Measurements from ENCODE around the gene ANTXRL. TPM values are rescaled to one million over a fixed set of nuclear protein-coding genes. Genes with fewer than 3 reads are reported as not detected.
"Not testable (repeated sequence)": the region's sequence is repeated elsewhere in the genome, so short reads cannot be mapped to it uniquely, and the experiment has no call there.

The ANTXRL gene
- total RNA-seq, 1 donor from 2014 or later = not detected

DNA sequence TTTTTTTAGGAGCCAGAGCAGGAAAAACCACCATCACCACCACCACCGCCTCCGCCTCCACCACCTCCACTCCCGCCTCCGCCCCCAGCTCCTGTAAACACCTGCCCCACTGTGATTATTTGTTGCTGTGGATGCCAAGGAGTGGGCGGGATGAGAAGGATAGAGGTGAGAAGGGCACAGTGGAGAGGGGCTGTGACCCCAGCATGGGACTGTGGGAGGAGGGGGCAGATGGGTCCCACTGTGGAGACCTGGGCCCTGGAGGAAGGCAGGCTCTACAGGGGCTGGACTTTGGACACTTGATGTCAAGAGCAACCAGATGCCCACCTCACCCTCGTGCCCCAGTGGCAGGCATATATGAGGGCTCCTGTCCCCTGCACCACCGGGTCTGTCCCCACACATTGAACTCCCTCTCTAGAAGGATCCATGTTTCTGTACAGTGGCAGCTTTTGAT lies 24.7 kb downstream of the ANTXRL start:
- Mint-ChIP-seq H3K4me1 (ENCODE audit: unreplicated experiment) (peaks cover 12% of the 10 kb centered on the region), H3K9me3 (ENCODE audit: unreplicated experiment) (no peaks in the 10 kb centered on the region), H3K4me3 (ENCODE audit: unreplicated experiment) (no peak overlapping the region), H3K27ac (ENCODE audit: unreplicated experiment) (no peak overlapping the region), H3K27me3 (ENCODE audit: unreplicated experiment) (peaks cover 6% of the 10 kb centered on the region), H3K36me3 (ENCODE audit: low read depth, unreplicated experiment) (no peaks in the 10 kb centered on the region)
- DNase-seq (ENCODE audit: low spot score) = no peak
- TF ChIP-seq, protein P1, sequence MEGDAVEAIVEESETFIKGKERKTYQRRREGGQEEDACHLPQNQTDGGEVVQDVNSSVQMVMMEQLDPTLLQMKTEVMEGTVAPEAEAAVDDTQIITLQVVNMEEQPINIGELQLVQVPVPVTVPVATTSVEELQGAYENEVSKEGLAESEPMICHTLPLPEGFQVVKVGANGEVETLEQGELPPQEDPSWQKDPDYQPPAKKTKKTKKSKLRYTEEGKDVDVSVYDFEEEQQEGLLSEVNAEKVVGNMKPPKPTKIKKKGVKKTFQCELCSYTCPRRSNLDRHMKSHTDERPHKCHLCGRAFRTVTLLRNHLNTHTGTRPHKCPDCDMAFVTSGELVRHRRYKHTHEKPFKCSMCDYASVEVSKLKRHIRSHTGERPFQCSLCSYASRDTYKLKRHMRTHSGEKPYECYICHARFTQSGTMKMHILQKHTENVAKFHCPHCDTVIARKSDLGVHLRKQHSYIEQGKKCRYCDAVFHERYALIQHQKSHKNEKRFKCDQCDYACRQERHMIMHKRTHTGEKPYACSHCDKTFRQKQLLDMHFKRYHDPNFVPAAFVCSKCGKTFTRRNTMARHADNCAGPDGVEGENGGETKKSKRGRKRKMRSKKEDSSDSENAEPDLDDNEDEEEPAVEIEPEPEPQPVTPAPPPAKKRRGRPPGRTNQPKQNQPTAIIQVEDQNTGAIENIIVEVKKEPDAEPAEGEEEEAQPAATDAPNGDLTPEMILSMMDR (IDR thresholded peaks at IDR 0.05; ENCODE audit: unreplicated experiment) = no peak

DNA sequence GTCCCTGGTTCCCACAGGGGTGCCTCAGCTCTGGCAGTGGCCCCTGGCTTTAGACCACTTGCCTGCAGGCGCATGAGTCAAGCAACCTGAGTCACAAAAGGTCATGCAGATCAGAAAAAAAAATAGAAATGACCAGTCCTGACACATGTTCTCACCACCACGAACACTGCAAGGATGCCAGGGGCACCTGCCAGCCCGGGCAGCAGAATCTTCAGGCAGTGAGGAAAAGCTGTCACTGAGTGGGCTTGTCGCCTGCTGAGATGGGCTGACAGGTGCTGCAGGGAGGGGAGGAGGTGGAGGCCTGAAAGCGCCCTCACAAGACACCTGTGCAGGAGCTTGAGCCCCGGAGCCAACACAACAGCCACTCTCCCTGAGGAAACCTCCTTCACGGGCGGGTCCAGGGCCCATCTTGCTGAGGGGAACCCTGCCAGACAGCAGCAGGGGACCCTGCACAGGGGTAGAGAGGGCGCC lies 25.2 kb downstream of the ANTXRL start:
- H3K4me1 Mint-ChIP-seq (ENCODE audit: unreplicated experiment) = peaks cover 12% of the 10 kb centered on the region
- H3K27me3 Mint-ChIP-seq (ENCODE audit: unreplicated experiment); H3K4me3 Mint-ChIP-seq (ENCODE audit: unreplicated experiment); DNase-seq (ENCODE audit: low spot score); H3K36me3 Mint-ChIP-seq (ENCODE audit: low read depth, unreplicated experiment); H3K9me3 Mint-ChIP-seq (ENCODE audit: unreplicated experiment); H3K27ac Mint-ChIP-seq (ENCODE audit: unreplicated experiment): not testable (repeated sequence)

DNA sequence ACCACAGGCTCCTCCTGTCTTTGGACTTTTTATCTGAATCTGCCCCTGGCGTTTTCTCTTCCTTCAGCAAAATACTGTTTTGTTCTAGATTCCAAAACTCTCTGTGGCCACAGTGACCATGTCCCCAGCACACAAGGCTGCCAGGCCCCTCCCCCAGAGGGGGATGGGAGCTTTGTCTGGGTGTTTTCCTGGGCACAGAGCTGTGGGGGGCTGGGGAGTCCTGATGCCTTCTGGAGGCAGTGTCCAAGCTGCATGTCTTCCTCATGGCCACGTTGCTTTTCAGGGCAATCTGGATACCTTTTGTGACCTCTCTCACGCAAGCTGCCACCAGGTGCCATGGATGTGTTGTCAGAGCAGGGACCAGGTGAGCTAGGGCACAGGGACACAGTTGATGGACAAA lies 26.2 kb downstream of the ANTXRL start:
- Mint-ChIP-seq H3K4me3 (ENCODE audit: unreplicated experiment) (no peak overlapping the region), H3K27ac (ENCODE audit: unreplicated experiment) (no peak overlapping the region), H3K27me3 (ENCODE audit: unreplicated experiment) (peaks cover 3% of the 10 kb centered on the region), H3K4me1 (ENCODE audit: unreplicated experiment) (peaks cover 12% of the 10 kb centered on the region), H3K36me3 (ENCODE audit: low read depth, unreplicated experiment) (no peaks in the 10 kb centered on the region), H3K9me3 (ENCODE audit: unreplicated experiment) (no peaks in the 10 kb centered on the region)
- TF ChIP-seq, protein P1 (IDR thresholded peaks at IDR 0.05; ENCODE audit: unreplicated experiment) = no peak
- DNase-seq (ENCODE audit: low spot score) = no peak

DNA sequence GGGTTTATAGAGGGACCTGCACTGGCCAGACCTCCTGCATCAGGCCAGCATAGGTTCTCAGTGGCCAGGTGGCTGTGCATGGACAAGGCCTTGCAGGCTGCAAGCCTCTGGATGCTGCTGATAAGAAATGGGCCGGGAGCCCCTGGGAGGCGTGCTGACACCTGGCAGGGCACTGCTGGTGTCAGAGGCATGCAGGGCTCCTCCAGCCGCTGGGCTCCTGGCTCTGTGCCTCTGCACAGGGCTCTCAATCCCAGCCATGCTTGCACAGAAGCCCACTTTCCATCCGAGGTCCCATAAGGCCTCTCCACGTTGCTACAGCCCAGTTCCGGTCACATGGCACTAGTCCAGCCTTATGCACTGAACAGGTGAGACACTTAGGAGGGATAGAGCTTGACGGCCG lies 27.3 kb downstream of the ANTXRL start:
- H3K27me3 Mint-ChIP-seq (ENCODE audit: unreplicated experiment) = peaks cover 2% of the 10 kb centered on the region
- H3K9me3 Mint-ChIP-seq (ENCODE audit: unreplicated experiment) = no peaks in the 10 kb centered on the region
- no peaks in the 10 kb centered on the region for H3K36me3 Mint-ChIP-seq (ENCODE audit: low read depth, unreplicated experiment)
- H3K27ac Mint-ChIP-seq (ENCODE audit: unreplicated experiment) = no peak overlapping the region
- H3K4me1 Mint-ChIP-seq (ENCODE audit: unreplicated experiment) = peaks cover 12% of the 10 kb centered on the region
- TF ChIP-seq, protein P1 (IDR thresholded peaks at IDR 0.05; ENCODE audit: unreplicated experiment) = no peak
- DNase-seq (ENCODE audit: low spot score) = no peak
- no peak overlapping the region for H3K4me3 Mint-ChIP-seq (ENCODE audit: unreplicated experiment)

- DNase-seq (ENCODE audit: low spot score) = not testable (repeated sequence)
Measured at GRCh38 chr10:46315071-46315860, 28.5 kb downstream of the ANTXRL start.

GRCh38 chr10:46317370-46317769 lies 30.6 kb downstream of the ANTXRL start:
- Mint-ChIP-seq H3K27ac (ENCODE audit: unreplicated experiment) (no peak overlapping the region), H3K9me3 (ENCODE audit: unreplicated experiment) (no peaks in the 10 kb centered on the region), H3K27me3 (ENCODE audit: unreplicated experiment) (no peaks in the 10 kb centered on the region), H3K4me1 (ENCODE audit: unreplicated experiment) (peaks cover 12% of the 10 kb centered on the region), H3K36me3 (ENCODE audit: low read depth, unreplicated experiment) (no peaks in the 10 kb centered on the region), H3K4me3 (ENCODE audit: unreplicated experiment) (no peak overlapping the region)
- TF ChIP-seq, protein P1 (IDR thresholded peaks at IDR 0.05; ENCODE audit: unreplicated experiment) = no peak
- no peak for DNase-seq (ENCODE audit: low spot score)

More at GRCh38 chr10:46315071-46315860, 28.5 kb downstream of the ANTXRL start:
- H3K27ac Mint-ChIP-seq (ENCODE audit: unreplicated experiment); H3K4me3 Mint-ChIP-seq (ENCODE audit: unreplicated experiment); H3K9me3 Mint-ChIP-seq (ENCODE audit: unreplicated experiment); H3K27me3 Mint-ChIP-seq (ENCODE audit: unreplicated experiment); H3K36me3 Mint-ChIP-seq (ENCODE audit: low read depth, unreplicated experiment): not testable (repeated sequence)
- peaks cover 12% of the 10 kb centered on the region for H3K4me1 Mint-ChIP-seq (ENCODE audit: unreplicated experiment)

All from endothelial cell (in vitro differentiated cells).